Retinal pigment epithelial cell (primary cell): Measurements from ENCODE around the gene C3orf33.

Source experiments
- DNase-seq: peaks from one replicate; pipeline ENCODE4 v3.0.0-alpha.2; 2010; ENCODE audit warnings: low read depth
- H3K4me3 ChIP-seq: 2 replicates; pipeline ENCODE4 v1.5.1; 2011; ENCODE audit warnings: mild to moderate bottlenecking, low read length, control low read depth, moderate library complexity
- TF ChIP-seq, protein P1 (sequence below): conservative IDR thresholded peaks from 2 replicates; pipeline ENCODE4 v1.5.1; 2011; ENCODE audit warnings: low read depth, low read length, control low read depth, inconsistent platforms

Gene C3orf33

DNA sequence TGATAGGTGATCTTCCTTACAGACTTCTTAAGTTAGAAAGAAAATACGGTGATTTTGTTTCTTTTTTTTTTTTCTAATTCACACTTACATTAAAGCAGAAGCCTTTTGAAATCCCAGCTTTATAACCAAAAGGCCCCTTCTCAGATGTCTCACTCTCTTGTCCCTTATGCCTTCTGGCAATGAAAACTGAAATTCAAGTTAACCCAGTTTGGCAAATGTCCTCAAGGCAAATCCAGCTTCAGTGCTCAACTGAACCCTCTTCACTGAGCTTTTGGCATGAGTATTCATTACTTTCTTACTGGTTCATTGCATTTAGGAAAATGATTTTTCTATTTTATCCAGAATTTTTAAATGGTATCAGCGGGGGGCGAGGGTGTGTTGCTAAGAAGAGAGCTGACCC lies 78.2 kb downstream of the C3orf33 start:
- DNase-seq: no peak
- TF ChIP-seq, protein P1, sequence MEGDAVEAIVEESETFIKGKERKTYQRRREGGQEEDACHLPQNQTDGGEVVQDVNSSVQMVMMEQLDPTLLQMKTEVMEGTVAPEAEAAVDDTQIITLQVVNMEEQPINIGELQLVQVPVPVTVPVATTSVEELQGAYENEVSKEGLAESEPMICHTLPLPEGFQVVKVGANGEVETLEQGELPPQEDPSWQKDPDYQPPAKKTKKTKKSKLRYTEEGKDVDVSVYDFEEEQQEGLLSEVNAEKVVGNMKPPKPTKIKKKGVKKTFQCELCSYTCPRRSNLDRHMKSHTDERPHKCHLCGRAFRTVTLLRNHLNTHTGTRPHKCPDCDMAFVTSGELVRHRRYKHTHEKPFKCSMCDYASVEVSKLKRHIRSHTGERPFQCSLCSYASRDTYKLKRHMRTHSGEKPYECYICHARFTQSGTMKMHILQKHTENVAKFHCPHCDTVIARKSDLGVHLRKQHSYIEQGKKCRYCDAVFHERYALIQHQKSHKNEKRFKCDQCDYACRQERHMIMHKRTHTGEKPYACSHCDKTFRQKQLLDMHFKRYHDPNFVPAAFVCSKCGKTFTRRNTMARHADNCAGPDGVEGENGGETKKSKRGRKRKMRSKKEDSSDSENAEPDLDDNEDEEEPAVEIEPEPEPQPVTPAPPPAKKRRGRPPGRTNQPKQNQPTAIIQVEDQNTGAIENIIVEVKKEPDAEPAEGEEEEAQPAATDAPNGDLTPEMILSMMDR: no peak
- H3K4me3 ChIP-seq: no peak overlapping the region

DNA sequence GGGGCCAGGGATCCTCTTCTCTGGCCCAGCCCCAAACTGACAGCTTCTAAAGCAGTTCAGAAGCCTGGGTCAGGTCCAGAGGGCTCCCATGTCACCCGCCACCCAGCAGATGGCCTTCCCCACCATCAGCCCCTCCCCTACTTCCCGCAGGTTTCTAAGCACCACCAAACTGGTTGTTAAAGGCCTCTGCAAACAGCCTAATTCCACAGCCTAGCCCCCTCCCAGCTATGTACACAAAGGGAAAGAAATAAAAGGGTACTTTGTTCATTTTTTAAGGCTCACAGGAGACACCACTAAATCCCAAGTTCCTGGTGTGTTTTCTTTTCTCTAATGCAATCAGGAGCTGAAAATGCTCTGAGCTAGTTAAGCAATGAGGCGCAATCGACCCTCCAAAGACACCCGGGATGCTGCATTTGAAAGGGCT lies 91.8 kb downstream of the C3orf33 start:
- TF ChIP-seq, protein P1: no peak
- H3K4me3 ChIP-seq: no peak overlapping the region
- no peak for DNase-seq
